Ishikawa (cell line): Measurements from ENCODE around the gene HCFC1R1.

ENCODE experiments used
- CEBPB ChIP-seq: IDR thresholded peaks from 2 replicates; pipeline ENCODE4 v1.6.1; 2012
- EGR1 ChIP-seq: IDR thresholded peaks from 2 replicates; pipeline ENCODE4 v1.6.1; 2012
- EP300 ChIP-seq: IDR thresholded peaks from 2 replicates; pipeline ENCODE4 v1.6.1; 2012; ENCODE audit warnings: borderline replicate concordance
- MAX ChIP-seq: IDR thresholded peaks from 2 replicates; pipeline ENCODE4 v1.6.1; 2012
- NFIC ChIP-seq: IDR thresholded peaks from 2 replicates; pipeline ENCODE4 v1.6.1; 2012
- RAD21 ChIP-seq: IDR thresholded peaks from 2 replicates; pipeline ENCODE4 v1.6.1; 2012; ENCODE audit warnings: low read depth
- REST ChIP-seq: IDR thresholded peaks from 2 replicates; pipeline ENCODE4 v1.6.1; 2012; ENCODE audit warnings: low read depth, mild to moderate bottlenecking
- TAF1 ChIP-seq: IDR thresholded peaks from 2 replicates; pipeline ENCODE4 v1.6.1; 2012; ENCODE audit warnings: low read depth, mild to moderate bottlenecking
- TCF12 ChIP-seq: IDR thresholded peaks from 2 replicates; pipeline ENCODE4 v1.6.1; 2012; ENCODE audit warnings: low read depth
- USF1 ChIP-seq: IDR thresholded peaks from 2 replicates; pipeline ENCODE4 v1.6.1; 2012
- YY1 ChIP-seq: IDR thresholded peaks from 2 replicates; pipeline ENCODE4 v1.6.1; 2012; ENCODE audit warnings: low read depth
- ZBTB7A ChIP-seq: IDR thresholded peaks from 2 replicates; pipeline ENCODE4 v1.6.1; 2012; ENCODE audit warnings: low read depth

- no peak for TF ChIP-seq RAD21
- TF ChIP-seq ZBTB7A: no peak
- no peak for TF ChIP-seq YY1
- no peak for TF ChIP-seq NFIC
- no peak for TF ChIP-seq EP300
- TF ChIP-seq TCF12: no peak
- TF ChIP-seq MAX: no peak
- TF ChIP-seq EGR1: no peak
- TF ChIP-seq TAF1: no peak
- TF ChIP-seq USF1: no peak
- no peak for TF ChIP-seq CEBPB
- no peak for TF ChIP-seq REST
Measured at GRCh38 chr16:2981177-2981898, 42.4 kb downstream of the HCFC1R1 start.
